HepG2 (cell line): ENCODE results near the gene TUBGCP5. TPM values are rescaled to one million over a fixed set of nuclear protein-coding genes. Genes with fewer than 3 reads are reported as not detected.

Source experiments
- ELF3 ChIP-seq: IDR thresholded peaks from 2 replicates; pipeline ENCODE4 v1.6.1; 2016; ENCODE audit warnings: missing genetic modification reagents, missing compliant biosample characterization
- FOXP1 ChIP-seq, 2 experiments: fragments of 450-650 bp in 1 of 2; IDR thresholded peaks; 2 replicates each; pipeline ENCODE4 v1.6.1; 2017 to 2018; ENCODE audit warnings: antibody characterized with exemption in 1 of 2
- NR2F6 ChIP-seq, 2 experiments: IDR thresholded peaks; 2 replicates each; pipeline ENCODE4 v1.6.1; 2016; ENCODE audit warnings: antibody characterized with exemption in 1 of 2, mild to moderate bottlenecking in 1 of 2
- PHF21A ChIP-seq: sonication (generic); formaldehyde crosslinking; IDR thresholded peaks from 2 replicates; pipeline ENCODE4 v1.5.0; 2020; ENCODE audit warnings: mild to moderate bottlenecking, missing genetic modification reagents
- ZMYM2 ChIP-seq: sonication (generic); formaldehyde crosslinking; IDR thresholded peaks from 2 replicates; pipeline ENCODE4 v1.8.0; 2022; ENCODE audit warnings: mild to moderate bottlenecking, missing genetic modification reagents
- ZNF251 ChIP-seq: sonication (generic); formaldehyde crosslinking; IDR thresholded peaks from 2 replicates; pipeline ENCODE4 v1.9.0; 2021; ENCODE audit warnings: mild to moderate bottlenecking, missing genetic modification reagents
- ZNF350 ChIP-seq: sonication (generic); formaldehyde crosslinking; IDR thresholded peaks from 2 replicates; pipeline ENCODE4 v1.4.0; 2020; ENCODE audit warnings: mild to moderate bottlenecking, low read depth, missing genetic modification reagents, borderline replicate concordance
- ZNF644 ChIP-seq: IDR thresholded peaks from 2 replicates; pipeline ENCODE4 v1.6.1; 2016; ENCODE audit warnings: low read depth
- ZSCAN30 ChIP-seq: sonication (generic); formaldehyde crosslinking; IDR thresholded peaks from 2 replicates; pipeline ENCODE4 v1.5.0; 2020; ENCODE audit warnings: mild to moderate bottlenecking, missing genetic modification reagents
- polyA plus RNA-seq, 8 experiments: library from polyadenylated mRNA; depleted of rRNA in 3 of 8; stranded (reverse) in 7 of 8; unstranded in 1 of 8; fragments of >200 nt; fragmentation: Illumina TruSeq in 4 of 8; extraction: Trizol in 4 of 8; gene quantifications; 2 replicates each; pipeline versions ENCODE4 v1.2.1 to v1.2.3, GENCODE V29; 2011 to 2016; ENCODE audit warnings: low read depth in 4 of 8, missing spikeins in 1 of 8, mixed read lengths in 1 of 8; ENCODE audit not compliant: insufficient read depth in 1 of 8
- total RNA-seq, 5 experiments: library from RNA; depleted of rRNA; stranded (reverse); fragments of >200 nt; fragmentation: Illumina TruSeq; extraction: Trizol; gene quantifications; 2 replicates each; pipeline ENCODE4 v1.2.3, GENCODE V29; 2016; ENCODE audit warnings: low read depth in 1 of 5
- TF ChIP-seq, protein P1 (sequence below): sonication (generic); formaldehyde crosslinking; IDR thresholded peaks from 2 replicates; pipeline ENCODE4 v1.4.0; 2020; ENCODE audit warnings: missing genetic modification reagents
- TF ChIP-seq, protein P2 (sequence below): IDR thresholded peaks from 2 replicates; pipeline ENCODE4 v1.6.1; 2012; ENCODE audit warnings: low read depth, low read length, improper control_type of control experiment
- TF ChIP-seq, protein P3 (sequence below): sonication (generic); formaldehyde crosslinking; conservative IDR thresholded peaks from 2 replicates; pipeline ENCODE4 v1.8.0; 2022; ENCODE audit warnings: mild to moderate bottlenecking, moderate library complexity, missing genetic modification reagents
- TF ChIP-seq, protein P4 (sequence below): sonication (generic); formaldehyde crosslinking; IDR thresholded peaks from 2 replicates; pipeline ENCODE4 v1.8.1; 2023; ENCODE audit warnings: mild to moderate bottlenecking, missing genetic modification reagents
- TF ChIP-seq, protein P5 (sequence below): IDR thresholded peaks from 2 replicates; pipeline ENCODE4 v1.6.1; 2016; ENCODE audit warnings: low read depth, missing genetic modification reagents, missing compliant biosample characterization
- TF ChIP-seq, protein P6 (sequence below): sonication (generic); formaldehyde crosslinking; IDR thresholded peaks from 2 replicates; pipeline ENCODE4 v1.8.1; 2023; ENCODE audit warnings: missing genetic modification reagents, inconsistent platforms, borderline replicate concordance

TUBGCP5 gene
- total and polyA plus RNA-seq, 2 of the 13 experiments (the other 11 are each of a cell fraction or from before 2014, with no cell fraction given), result 7.2 to 25.0 TPM

DNA sequence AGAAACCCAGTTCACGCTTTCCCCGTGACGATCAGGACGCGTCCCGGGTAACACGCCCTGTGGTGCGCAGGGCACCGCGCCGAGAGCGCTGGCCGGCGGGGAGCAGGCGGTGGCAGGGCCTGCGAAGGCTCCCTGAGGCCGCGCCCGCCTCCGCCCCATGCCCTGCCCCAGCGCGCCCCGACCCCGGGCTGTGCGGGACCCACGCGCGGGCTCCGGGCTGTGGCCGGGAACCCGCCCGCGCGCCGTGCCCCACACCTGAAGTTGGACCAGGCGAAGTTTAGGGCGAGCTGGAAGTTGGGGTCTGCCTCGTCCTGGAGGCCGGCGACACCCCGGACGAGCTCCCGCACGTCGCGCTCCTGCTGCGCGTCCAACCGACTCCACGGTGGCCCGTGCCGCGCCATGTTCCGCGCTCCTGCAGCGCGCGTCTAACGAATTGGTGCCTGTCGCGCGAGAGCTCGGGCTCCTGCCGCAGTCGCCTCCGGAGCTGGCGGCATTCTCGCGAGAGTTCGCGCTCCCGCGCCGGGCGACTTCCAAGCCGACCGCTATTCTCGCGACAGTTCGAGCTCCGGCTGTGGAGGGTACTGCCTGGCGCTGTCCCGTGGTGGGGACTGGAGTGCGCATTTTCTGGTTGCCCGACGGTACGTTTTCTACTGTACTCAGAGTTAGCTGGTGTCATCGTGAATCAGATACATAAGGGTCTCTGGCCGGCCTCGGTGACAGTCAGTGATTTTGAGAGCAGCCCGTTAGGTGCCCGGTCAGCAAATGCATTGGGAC is at the start of gene TUBGCP5 (continued):
- TF ChIP-seq, protein P1, sequence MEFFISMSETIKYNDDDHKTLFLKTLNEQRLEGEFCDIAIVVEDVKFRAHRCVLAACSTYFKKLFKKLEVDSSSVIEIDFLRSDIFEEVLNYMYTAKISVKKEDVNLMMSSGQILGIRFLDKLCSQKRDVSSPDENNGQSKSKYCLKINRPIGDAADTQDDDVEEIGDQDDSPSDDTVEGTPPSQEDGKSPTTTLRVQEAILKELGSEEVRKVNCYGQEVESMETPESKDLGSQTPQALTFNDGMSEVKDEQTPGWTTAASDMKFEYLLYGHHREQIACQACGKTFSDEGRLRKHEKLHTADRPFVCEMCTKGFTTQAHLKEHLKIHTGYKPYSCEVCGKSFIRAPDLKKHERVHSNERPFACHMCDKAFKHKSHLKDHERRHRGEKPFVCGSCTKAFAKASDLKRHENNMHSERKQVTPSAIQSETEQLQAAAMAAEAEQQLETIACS, result peak; percentile 67
- TF ChIP-seq FOXP1 (IDR thresholded peaks at IDR 0.05) (no peak), FOXP1 (CRISPR knock-in tag; IDR thresholded peaks at IDR 0.05) (no peak), ELF3 (CRISPR knock-in tag) (no peak; the same call in 1 of the 2 replicates), ZSCAN30 (CRISPR knock-in tag) (no peak), PHF21A (peak; percentile 91), ZMYM2 (no peak), NR2F6 (IDR thresholded peaks at IDR 0.05) (no peak), NR2F6 (CRISPR knock-in tag; IDR thresholded peaks at IDR 0.05) (no peak), ZNF644 (CRISPR knock-in tag) (no peak), ZNF251 (CRISPR knock-in tag) (no peak), ZNF350 (peak; percentile 47; the same call in 1 of the 2 replicates)
- TF ChIP-seq, protein P2, sequence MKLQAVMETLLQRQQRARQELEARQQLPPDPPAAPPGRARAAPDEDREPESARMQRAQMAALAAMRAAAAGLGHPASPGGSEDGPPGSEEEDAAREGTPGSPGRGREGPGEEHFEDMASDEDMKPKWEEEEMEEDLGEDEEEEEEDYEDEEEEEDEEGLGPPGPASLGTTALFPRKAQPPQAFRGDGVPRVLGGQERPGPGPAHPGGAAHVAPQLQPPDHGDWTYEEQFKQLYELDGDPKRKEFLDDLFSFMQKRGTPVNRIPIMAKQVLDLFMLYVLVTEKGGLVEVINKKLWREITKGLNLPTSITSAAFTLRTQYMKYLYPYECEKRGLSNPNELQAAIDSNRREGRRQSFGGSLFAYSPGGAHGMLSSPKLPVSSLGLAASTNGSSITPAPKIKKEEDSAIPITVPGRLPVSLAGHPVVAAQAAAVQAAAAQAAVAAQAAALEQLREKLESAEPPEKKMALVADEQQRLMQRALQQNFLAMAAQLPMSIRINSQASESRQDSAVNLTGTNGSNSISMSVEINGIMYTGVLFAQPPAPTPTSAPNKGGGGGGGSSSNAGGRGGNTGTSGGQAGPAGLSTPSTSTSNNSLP, result no peak
- TF ChIP-seq, protein P3, sequence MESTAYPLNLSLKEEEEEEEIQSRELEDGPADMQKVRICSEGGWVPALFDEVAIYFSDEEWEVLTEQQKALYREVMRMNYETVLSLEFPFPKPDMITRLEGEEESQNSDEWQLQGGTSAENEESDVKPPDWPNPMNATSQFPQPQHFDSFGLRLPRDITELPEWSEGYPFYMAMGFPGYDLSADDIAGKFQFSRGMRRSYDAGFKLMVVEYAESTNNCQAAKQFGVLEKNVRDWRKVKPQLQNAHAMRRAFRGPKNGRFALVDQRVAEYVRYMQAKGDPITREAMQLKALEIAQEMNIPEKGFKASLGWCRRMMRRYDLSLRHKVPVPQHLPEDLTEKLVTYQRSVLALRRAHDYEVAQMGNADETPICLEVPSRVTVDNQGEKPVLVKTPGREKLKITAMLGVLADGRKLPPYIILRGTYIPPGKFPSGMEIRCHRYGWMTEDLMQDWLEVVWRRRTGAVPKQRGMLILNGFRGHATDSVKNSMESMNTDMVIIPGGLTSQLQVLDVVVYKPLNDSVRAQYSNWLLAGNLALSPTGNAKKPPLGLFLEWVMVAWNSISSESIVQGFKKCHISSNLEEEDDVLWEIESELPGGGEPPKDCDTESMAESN (CRISPR knock-in tag), result peak; percentile 74; the same call in 1 of the 2 replicates
- TF ChIP-seq, protein P4, sequence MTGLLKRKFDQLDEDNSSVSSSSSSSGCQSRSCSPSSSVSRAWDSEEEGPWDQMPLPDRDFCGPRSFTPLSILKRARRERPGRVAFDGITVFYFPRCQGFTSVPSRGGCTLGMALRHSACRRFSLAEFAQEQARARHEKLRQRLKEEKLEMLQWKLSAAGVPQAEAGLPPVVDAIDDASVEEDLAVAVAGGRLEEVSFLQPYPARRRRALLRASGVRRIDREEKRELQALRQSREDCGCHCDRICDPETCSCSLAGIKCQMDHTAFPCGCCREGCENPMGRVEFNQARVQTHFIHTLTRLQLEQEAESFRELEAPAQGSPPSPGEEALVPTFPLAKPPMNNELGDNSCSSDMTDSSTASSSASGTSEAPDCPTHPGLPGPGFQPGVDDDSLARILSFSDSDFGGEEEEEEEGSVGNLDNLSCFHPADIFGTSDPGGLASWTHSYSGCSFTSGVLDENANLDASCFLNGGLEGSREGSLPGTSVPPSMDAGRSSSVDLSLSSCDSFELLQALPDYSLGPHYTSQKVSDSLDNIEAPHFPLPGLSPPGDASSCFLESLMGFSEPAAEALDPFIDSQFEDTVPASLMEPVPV (CRISPR knock-in tag), result no peak
- TF ChIP-seq, protein P5, sequence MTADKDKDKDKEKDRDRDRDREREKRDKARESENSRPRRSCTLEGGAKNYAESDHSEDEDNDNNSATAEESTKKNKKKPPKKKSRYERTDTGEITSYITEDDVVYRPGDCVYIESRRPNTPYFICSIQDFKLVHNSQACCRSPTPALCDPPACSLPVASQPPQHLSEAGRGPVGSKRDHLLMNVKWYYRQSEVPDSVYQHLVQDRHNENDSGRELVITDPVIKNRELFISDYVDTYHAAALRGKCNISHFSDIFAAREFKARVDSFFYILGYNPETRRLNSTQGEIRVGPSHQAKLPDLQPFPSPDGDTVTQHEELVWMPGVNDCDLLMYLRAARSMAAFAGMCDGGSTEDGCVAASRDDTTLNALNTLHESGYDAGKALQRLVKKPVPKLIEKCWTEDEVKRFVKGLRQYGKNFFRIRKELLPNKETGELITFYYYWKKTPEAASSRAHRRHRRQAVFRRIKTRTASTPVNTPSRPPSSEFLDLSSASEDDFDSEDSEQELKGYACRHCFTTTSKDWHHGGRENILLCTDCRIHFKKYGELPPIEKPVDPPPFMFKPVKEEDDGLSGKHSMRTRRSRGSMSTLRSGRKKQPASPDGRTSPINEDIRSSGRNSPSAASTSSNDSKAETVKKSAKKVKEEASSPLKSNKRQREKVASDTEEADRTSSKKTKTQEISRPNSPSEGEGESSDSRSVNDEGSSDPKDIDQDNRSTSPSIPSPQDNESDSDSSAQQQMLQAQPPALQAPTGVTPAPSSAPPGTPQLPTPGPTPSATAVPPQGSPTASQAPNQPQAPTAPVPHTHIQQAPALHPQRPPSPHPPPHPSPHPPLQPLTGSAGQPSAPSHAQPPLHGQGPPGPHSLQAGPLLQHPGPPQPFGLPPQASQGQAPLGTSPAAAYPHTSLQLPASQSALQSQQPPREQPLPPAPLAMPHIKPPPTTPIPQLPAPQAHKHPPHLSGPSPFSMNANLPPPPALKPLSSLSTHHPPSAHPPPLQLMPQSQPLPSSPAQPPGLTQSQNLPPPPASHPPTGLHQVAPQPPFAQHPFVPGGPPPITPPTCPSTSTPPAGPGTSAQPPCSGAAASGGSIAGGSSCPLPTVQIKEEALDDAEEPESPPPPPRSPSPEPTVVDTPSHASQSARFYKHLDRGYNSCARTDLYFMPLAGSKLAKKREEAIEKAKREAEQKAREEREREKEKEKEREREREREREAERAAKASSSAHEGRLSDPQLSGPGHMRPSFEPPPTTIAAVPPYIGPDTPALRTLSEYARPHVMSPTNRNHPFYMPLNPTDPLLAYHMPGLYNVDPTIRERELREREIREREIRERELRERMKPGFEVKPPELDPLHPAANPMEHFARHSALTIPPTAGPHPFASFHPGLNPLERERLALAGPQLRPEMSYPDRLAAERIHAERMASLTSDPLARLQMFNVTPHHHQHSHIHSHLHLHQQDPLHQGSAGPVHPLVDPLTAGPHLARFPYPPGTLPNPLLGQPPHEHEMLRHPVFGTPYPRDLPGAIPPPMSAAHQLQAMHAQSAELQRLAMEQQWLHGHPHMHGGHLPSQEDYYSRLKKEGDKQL, result no peak
- TF ChIP-seq, protein P6, sequence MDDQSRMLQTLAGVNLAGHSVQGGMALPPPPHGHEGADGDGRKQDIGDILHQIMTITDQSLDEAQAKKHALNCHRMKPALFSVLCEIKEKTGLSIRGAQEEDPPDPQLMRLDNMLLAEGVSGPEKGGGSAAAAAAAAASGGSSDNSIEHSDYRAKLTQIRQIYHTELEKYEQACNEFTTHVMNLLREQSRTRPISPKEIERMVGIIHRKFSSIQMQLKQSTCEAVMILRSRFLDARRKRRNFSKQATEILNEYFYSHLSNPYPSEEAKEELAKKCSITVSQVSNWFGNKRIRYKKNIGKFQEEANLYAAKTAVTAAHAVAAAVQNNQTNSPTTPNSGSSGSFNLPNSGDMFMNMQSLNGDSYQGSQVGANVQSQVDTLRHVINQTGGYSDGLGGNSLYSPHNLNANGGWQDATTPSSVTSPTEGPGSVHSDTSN (CRISPR knock-in tag), result no peak
